A673 (cell line): Measurements from ENCODE around the gene RGS17. TPM values are rescaled to one million over a fixed set of nuclear protein-coding genes. Genes with fewer than 3 reads are reported as not detected.

Experiments
- BruUV-seq: library from RNA; stranded (reverse); fragments of 400-500 nt; replicated peaks from 2 replicates; lab custom pipeline; 2021; lab: Mats Ljungman, UMichigan
- CTCF ChIA-PET: fragments of 300-600 bp; sonication (Branson Sonifier 250); formaldehyde crosslinking; loops from one replicate; lab custom pipeline; 2022; ENCODE audit warnings: antibody characterized with exemption; lab: Charles Lee
- POLR2A ChIA-PET: fragments of 300-600 bp; sonication (Branson Sonifier 250); formaldehyde crosslinking; loops from one replicate; lab custom pipeline; 2022; ENCODE audit warnings: antibody characterized with exemption; ENCODE audit not compliant: low non-redundant PET; lab: Charles Lee
- DNase-seq: peaks from one replicate; pipeline ENCODE4 v3.0.0-alpha.2; 2015; ENCODE audit warnings: low spot score
- H3K27ac ChIP-seq: fragments of 200-600 bp; sonication (generic); 2 replicates; pipeline ENCODE4 v1.5.1; 2016; ENCODE audit warnings: mixed run types, low read depth, mild to moderate bottlenecking, mixed read lengths, antibody characterized with exemption, low read length; ENCODE audit not compliant: poor library complexity, severe bottlenecking
- H3K27me3 ChIP-seq: fragments of 200-600 bp; sonication (generic); replicated peaks from 2 replicates; pipeline ENCODE4 v1.6.1; 2017; ENCODE audit warnings: mixed run types, low read depth, mild to moderate bottlenecking, mixed read lengths, antibody characterized with exemption, low read length; ENCODE audit not compliant: insufficient read depth, poor library complexity
- H3K36me3 ChIP-seq: fragments of 200-600 bp; sonication (generic); 2 replicates; pipeline ENCODE4 v1.6.1; 2016; ENCODE audit warnings: mixed run types, mild to moderate bottlenecking, mixed read lengths, antibody characterized with exemption, low read length; ENCODE audit not compliant: insufficient read depth, poor library complexity, severe bottlenecking
- H3K4me1 ChIP-seq: fragments of 200-600 bp; sonication (generic); 2 replicates; pipeline ENCODE4 v1.6.1; 2017; ENCODE audit warnings: mixed run types, mild to moderate bottlenecking, mixed read lengths, antibody characterized with exemption, low read length; ENCODE audit not compliant: insufficient read depth, poor library complexity, severe bottlenecking
- H3K4me3 ChIP-seq: fragments of 200-600 bp; sonication (generic); 2 replicates; pipeline ENCODE4 v1.5.1; 2016; ENCODE audit warnings: low read depth, mixed run types, mild to moderate bottlenecking, mixed read lengths, low read length; ENCODE audit not compliant: poor library complexity, severe bottlenecking
- H3K9me3 ChIP-seq: fragments of 200-600 bp; sonication (generic); 2 replicates; pipeline ENCODE4 v1.6.1; 2016; ENCODE audit warnings: mixed run types, low read depth, mild to moderate bottlenecking, mixed read lengths, antibody characterized with exemption, low read length; ENCODE audit not compliant: poor library complexity, severe bottlenecking
- EZH2 ChIP-seq: fragments of 200-600 bp; sonication (generic); IDR thresholded peaks from 2 replicates; pipeline ENCODE4 v1.6.1; 2017; ENCODE audit warnings: borderline replicate concordance, low read depth, mild to moderate bottlenecking, mixed read lengths, antibody characterized with exemption, low read length; ENCODE audit not compliant: poor library complexity, severe bottlenecking
- intact Hi-C: fragments of 100-400 bp; cut with micrococcal nuclease; formaldehyde crosslinking; loops from one replicate; pipeline ENCODE4 v1.10.0; 2022; ENCODE audit not compliant: unreplicated experiment
- total RNA-seq: library from RNA; stranded (reverse); gene quantifications from 2 replicates; pipeline ENCODE4 v1.2.3, GENCODE V29; 2021
- TF ChIP-seq, protein P1 (sequence below): fragments of 300-800, 200-600 bp; sonication (generic); conservative IDR thresholded peaks from 2 replicates; pipeline ENCODE4 v1.5.1; 2017; ENCODE audit warnings: low read depth, mild to moderate bottlenecking, antibody characterized with exemption, low read length, moderate library complexity, mixed read lengths

RGS17 gene
- total RNA-seq, 1 experiment from 2014 or later: 2.4 TPM

DNA sequence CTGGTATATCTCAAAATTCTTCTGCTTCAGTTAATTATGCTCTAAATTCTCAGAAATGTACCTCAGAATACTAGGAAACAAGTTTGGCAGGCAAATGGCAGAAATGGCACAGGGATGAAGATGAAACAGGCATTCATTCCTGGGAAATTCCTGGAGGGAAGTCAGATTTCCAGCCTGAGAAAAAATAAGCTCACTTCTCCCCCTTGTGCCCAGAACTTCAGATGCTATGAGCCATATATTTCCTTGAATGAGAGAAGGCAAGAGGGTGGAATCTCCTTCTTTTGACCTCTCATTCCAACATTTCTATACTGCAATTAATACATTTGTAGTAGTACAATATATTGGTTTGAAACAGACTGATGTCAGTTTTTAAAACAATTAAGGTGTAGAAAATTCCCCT lies 22.8 kb downstream of the RGS17 start:
- Histone ChIP-seq H3K27ac (no peak overlapping the region), H3K27me3 (no peaks in the 10 kb centered on the region), H3K36me3 (no peaks in the 10 kb centered on the region), H3K4me1 (no peaks in the 10 kb centered on the region), H3K4me3 (no peak overlapping the region), H3K9me3 (no peaks in the 10 kb centered on the region)
- intact Hi-C loops: loop anchor here (5.0 kb wide), 1 partner anchor 76 kb away; no protein-coding TSS in a partner anchor
- BruUV-seq: no TSS peak
- CTCF ChIA-PET: no interaction called here
- TF ChIP-seq EZH2: no peak
- TF ChIP-seq, protein P1, sequence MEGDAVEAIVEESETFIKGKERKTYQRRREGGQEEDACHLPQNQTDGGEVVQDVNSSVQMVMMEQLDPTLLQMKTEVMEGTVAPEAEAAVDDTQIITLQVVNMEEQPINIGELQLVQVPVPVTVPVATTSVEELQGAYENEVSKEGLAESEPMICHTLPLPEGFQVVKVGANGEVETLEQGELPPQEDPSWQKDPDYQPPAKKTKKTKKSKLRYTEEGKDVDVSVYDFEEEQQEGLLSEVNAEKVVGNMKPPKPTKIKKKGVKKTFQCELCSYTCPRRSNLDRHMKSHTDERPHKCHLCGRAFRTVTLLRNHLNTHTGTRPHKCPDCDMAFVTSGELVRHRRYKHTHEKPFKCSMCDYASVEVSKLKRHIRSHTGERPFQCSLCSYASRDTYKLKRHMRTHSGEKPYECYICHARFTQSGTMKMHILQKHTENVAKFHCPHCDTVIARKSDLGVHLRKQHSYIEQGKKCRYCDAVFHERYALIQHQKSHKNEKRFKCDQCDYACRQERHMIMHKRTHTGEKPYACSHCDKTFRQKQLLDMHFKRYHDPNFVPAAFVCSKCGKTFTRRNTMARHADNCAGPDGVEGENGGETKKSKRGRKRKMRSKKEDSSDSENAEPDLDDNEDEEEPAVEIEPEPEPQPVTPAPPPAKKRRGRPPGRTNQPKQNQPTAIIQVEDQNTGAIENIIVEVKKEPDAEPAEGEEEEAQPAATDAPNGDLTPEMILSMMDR: 0 out of 2 replicates have a peak, but pooled peaks have one; percentile 16
- DNase-seq: no peak
- POLR2A ChIA-PET: no interaction called here

DNA sequence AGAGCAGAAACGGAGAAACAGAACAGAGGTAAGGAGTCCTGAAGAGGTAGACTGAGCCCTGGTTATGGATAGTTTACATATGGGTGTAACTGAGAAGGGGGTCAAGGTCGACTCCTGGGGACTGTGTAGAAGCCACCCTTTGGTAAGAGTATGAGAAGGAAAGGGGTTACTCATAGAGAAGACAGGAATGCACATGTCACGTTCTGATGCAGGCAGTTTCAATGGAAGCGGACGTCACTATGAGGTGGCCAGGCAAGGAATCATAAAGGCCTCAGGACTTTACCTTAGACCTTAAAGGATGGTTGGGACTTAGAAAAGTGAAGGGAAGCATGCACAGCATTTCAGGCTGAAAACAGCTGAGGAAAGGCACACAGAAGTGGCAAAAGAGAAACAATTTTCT lies 25.1 kb downstream of the RGS17 start:
- BruUV-seq: no TSS peak
- Histone ChIP-seq H3K27me3 (no peaks in the 10 kb centered on the region), H3K9me3 (no peaks in the 10 kb centered on the region), H3K4me1 (no peaks in the 10 kb centered on the region), H3K36me3 (no peaks in the 10 kb centered on the region), H3K4me3 (no peak overlapping the region), H3K27ac (no peak overlapping the region)
- DNase-seq: no peak
- TF ChIP-seq EZH2: no peak
- TF ChIP-seq, protein P1: no peak
- ChIA-PET CTCF (interaction anchor here (0.6 kb wide), 1 partner anchor 15 kb away, joined by 3 read pairs; no protein-coding TSS in a partner anchor), POLR2A (no interaction called here)
- intact Hi-C loops: loop anchor here (5.0 kb wide), 1 partner anchor 74 kb away; no protein-coding TSS in a partner anchor

DNA sequence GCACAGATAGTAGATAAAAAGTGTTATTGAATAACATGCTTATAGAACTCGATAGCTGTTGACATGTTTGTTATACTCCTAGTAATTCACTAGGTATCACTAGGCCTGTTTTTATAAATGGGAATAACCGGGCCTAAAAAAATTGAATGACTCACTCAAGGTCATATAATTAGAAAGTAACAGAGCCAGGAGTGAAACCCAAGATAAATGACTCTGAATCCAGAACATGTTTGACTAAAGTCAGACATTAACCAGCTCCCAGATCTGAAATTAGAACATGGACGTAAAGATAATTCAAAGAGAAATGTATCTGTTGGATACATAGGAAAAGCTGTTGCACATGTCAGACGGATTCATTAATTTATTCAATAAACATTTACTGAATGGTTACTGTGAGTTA lies 26.9 kb downstream of the RGS17 start:
- ChIA-PET POLR2A (no interaction called here), CTCF (no interaction called here)
- BruUV-seq: no TSS peak
- Histone ChIP-seq H3K4me1 (no peaks in the 10 kb centered on the region), H3K27me3 (peaks cover 1% of the 10 kb centered on the region), H3K36me3 (no peaks in the 10 kb centered on the region), H3K27ac (no peak overlapping the region), H3K4me3 (no peak overlapping the region), H3K9me3 (no peaks in the 10 kb centered on the region)
- no peak for TF ChIP-seq EZH2
- TF ChIP-seq, protein P1: no peak
- no peak for DNase-seq
- intact Hi-C loops: no loop called here
